Urothelium cell line (cell line): ENCODE measurements around the gene ARID1B.

Experiments
- DNase-seq: peaks from one replicate; pipeline ENCODE4 v3.0.0; 2011; ENCODE audit warnings: low spot score, mixed read lengths
- FAIRE-seq: peaks from 2 replicates; lab custom pipeline; 2011; peaks lifted over from hg19 to GRCh38; lab: Jason Lieb, UNC

The ARID1B gene

GRCh38 chr6:156822747-156823206 is 45.6 kb downstream of the ARID1B start:
- no peak for FAIRE-seq
- no peak for DNase-seq

- FAIRE-seq (no peak), DNase-seq (no peak)
Measured at GRCh38 chr6:156824142-156824541, 47.0 kb downstream of the ARID1B start.

- FAIRE-seq: no peak
- no peak for DNase-seq
Measured at GRCh38 chr6:156825475-156825874, 48.3 kb downstream of the ARID1B start.

GRCh38 chr6:156826290-156826955 is 49.2 kb downstream of the ARID1B start:
- FAIRE-seq: no peak
- DNase-seq: no peak

GRCh38 chr6:156827382-156827781 is 50.2 kb downstream of the ARID1B start:
- no peak for FAIRE-seq

GRCh38 chr6:156828280-156828703 is 51.1 kb downstream of the ARID1B start:
- DNase-seq (peak; percentile 74), FAIRE-seq (no peak)

More at GRCh38 chr6:156827382-156827781, 50.2 kb downstream of the ARID1B start:
- DNase-seq: peak; percentile 8

GRCh38 chr6:156830126-156830525 is 52.9 kb downstream of the ARID1B start:
- FAIRE-seq (no peak), DNase-seq (no peak)

GRCh38 chr6:156832231-156832647 is 55.1 kb downstream of the ARID1B start:
- no peak for DNase-seq

GRCh38 chr6:156832669-156833068 is 55.5 kb downstream of the ARID1B start:
- FAIRE-seq (no peak), DNase-seq (no peak)

More at GRCh38 chr6:156832231-156832647, 55.1 kb downstream of the ARID1B start:
- no peak for FAIRE-seq

- FAIRE-seq (no peak), DNase-seq (no peak)
Measured at GRCh38 chr6:156833755-156834154, 56.6 kb downstream of the ARID1B start.

- no peak for FAIRE-seq
- DNase-seq: no peak
Measured at GRCh38 chr6:156839129-156839528, 62.0 kb downstream of the ARID1B start.

GRCh38 chr6:156839591-156840001 is 62.4 kb downstream of the ARID1B start:
- no peak for FAIRE-seq
- DNase-seq: no peak

GRCh38 chr6:156840136-156840535 is 63.0 kb downstream of the ARID1B start:
- DNase-seq: no peak

GRCh38 chr6:156840606-156841005 is 63.4 kb downstream of the ARID1B start:
- no peak for FAIRE-seq

More at GRCh38 chr6:156840136-156840535, 63.0 kb downstream of the ARID1B start:
- FAIRE-seq: no peak

GRCh38 chr6:156841508-156841907 is 64.3 kb downstream of the ARID1B start:
- no peak for FAIRE-seq
- DNase-seq: no peak

More at GRCh38 chr6:156840606-156841005, 63.4 kb downstream of the ARID1B start:
- no peak for DNase-seq

GRCh38 chr6:156842598-156843250 is 65.5 kb downstream of the ARID1B start:
- FAIRE-seq: no peak
- no peak for DNase-seq

GRCh38 chr6:156844089-156844488 is 66.9 kb downstream of the ARID1B start:
- DNase-seq (no peak), FAIRE-seq (no peak)

- FAIRE-seq: no peak
- DNase-seq: no peak
Measured at GRCh38 chr6:156845454-156846155, 68.4 kb downstream of the ARID1B start.

- DNase-seq: no peak
- FAIRE-seq: no peak
Measured at GRCh38 chr6:156846845-156847599, 69.8 kb downstream of the ARID1B start.

- DNase-seq (no peak), FAIRE-seq (no peak)
Measured at GRCh38 chr6:156848123-156848522, 70.9 kb downstream of the ARID1B start.

- FAIRE-seq: no peak
- peak; percentile 17 for DNase-seq
Measured at GRCh38 chr6:156848533-156848932, 71.4 kb downstream of the ARID1B start.
